Measurements from ENCODE around the gene GOLIM4. TPM values are rescaled to one million over a fixed set of nuclear protein-coding genes. Genes with fewer than 3 reads are reported as not detected.

The GOLIM4 gene
- total and polyA plus RNA-seq, 2 of the 13 experiments (the other 11 are each of a cell fraction or from before 2014, with no cell fraction given): 10.9 to 47.7 TPM

- TF ChIP-seq SRY (CRISPR knock-in tag; IDR thresholded peaks at IDR 0.05) (0 out of 2 replicates have a peak, but pooled peaks have one; percentile 10), ZNF33B (CRISPR knock-in tag; IDR thresholded peaks at IDR 0.05) (0 out of 2 replicates have a peak, but pooled peaks have one; percentile 6), MYC (CRISPR knock-in tag; IDR thresholded peaks at IDR 0.05; ENCODE audit: borderline replicate concordance) (peak; percentile 92), TEAD3 (CRISPR knock-in tag; optimal IDR thresholded peaks at IDR 0.05; ENCODE audit: borderline replicate concordance) (peak; percentile 31), SKI (IDR thresholded peaks at IDR 0.05; ENCODE audit: partially characterized antibody) (no peak), RNF2 (conservative IDR thresholded peaks at IDR 0.05; ENCODE audit: low read depth) (peak; percentile 87; the same call in 1 of the 2 replicates), EP300 (IDR thresholded peaks at IDR 0.05; ENCODE audit: low read depth in 2 of 2, low read length in 2 of 2) (0 out of 4 replicates have a peak, but pooled peaks of 1 of the 2 experiments have one; percentile 4), EP300 (CRISPR knock-in tag; IDR thresholded peaks at IDR 0.05; ENCODE audit: borderline replicate concordance) (no peak), ARNT2 (CRISPR knock-in tag; IDR thresholded peaks at IDR 0.05; ENCODE audit: low read depth) (0 out of 2 replicates have a peak, but pooled peaks have one; percentile 9), ZNF616 (CRISPR knock-in tag; IDR thresholded peaks at IDR 0.05; ENCODE audit: low read depth) (0 out of 2 replicates have a peak, but pooled peaks have one; percentile 8), ELF4 (CRISPR knock-in tag; IDR thresholded peaks at IDR 0.05; ENCODE audit: borderline replicate concordance) (0 out of 2 replicates have a peak, but pooled peaks have one; percentile 28), ZNF207 (IDR thresholded peaks at IDR 0.05; ENCODE audit: borderline replicate concordance) (no peak), AKAP8 (CRISPR knock-in tag; IDR thresholded peaks at IDR 0.05) (peak; percentile 58; the same call in 1 of the 2 replicates), JUNB (CRISPR knock-in tag; IDR thresholded peaks at IDR 0.05; ENCODE audit: borderline replicate concordance) (peak; percentile 65; the same call in 1 of the 2 replicates), MATR3 (CRISPR knock-in tag; IDR thresholded peaks at IDR 0.05) (no peak), ZNF776 (CRISPR knock-in tag; IDR thresholded peaks at IDR 0.05) (peak; percentile 70; the same call in 1 of the 2 replicates), HDAC6 (IDR thresholded peaks at IDR 0.05; ENCODE audit: low read depth, low read length) (no peak), ZNF747 (CRISPR knock-in tag; IDR thresholded peaks at IDR 0.05; ENCODE audit: borderline replicate concordance) (peak; percentile 65; the same call in 1 of the 2 replicates), KLF6 (CRISPR knock-in tag; IDR thresholded peaks at IDR 0.05) (peak; percentile 80; the same call in 1 of the 2 replicates), GTF3A (CRISPR knock-in tag; conservative IDR thresholded peaks at IDR 0.05) (no peak), MIER2 (CRISPR knock-in tag; IDR thresholded peaks at IDR 0.05) (peak; percentile 11; the same call in 1 of the 2 replicates), ASH2L (IDR thresholded peaks at IDR 0.05; ENCODE audit: insufficient read length, low read depth, low read length) (peak; percentile 28), ZNF430 (CRISPR knock-in tag; IDR thresholded peaks at IDR 0.05) (peak; percentile 71; the same call in 1 of the 2 replicates), ZFY (CRISPR knock-in tag; IDR thresholded peaks at IDR 0.05) (peak; percentile 5; the same call in 1 of the 2 replicates), AHR (CRISPR knock-in tag; IDR thresholded peaks at IDR 0.05) (no peak), TEAD2 (CRISPR knock-in tag; IDR thresholded peaks at IDR 0.05) (peak; percentile 2; the same call in 1 of the 2 replicates), ZMYM4 (CRISPR knock-in tag; IDR thresholded peaks at IDR 0.05) (peak; percentile 62), ZNF292 (CRISPR knock-in tag; IDR thresholded peaks at IDR 0.05; ENCODE audit: borderline replicate concordance, low read depth) (no peak), TAF1 (CRISPR knock-in tag; IDR thresholded peaks at IDR 0.05) (0 out of 2 replicates have a peak, but pooled peaks have one; percentile 4), HDAC2 (CRISPR knock-in tag; IDR thresholded peaks at IDR 0.05) (no peak)
- TF ChIP-seq, protein P1, sequence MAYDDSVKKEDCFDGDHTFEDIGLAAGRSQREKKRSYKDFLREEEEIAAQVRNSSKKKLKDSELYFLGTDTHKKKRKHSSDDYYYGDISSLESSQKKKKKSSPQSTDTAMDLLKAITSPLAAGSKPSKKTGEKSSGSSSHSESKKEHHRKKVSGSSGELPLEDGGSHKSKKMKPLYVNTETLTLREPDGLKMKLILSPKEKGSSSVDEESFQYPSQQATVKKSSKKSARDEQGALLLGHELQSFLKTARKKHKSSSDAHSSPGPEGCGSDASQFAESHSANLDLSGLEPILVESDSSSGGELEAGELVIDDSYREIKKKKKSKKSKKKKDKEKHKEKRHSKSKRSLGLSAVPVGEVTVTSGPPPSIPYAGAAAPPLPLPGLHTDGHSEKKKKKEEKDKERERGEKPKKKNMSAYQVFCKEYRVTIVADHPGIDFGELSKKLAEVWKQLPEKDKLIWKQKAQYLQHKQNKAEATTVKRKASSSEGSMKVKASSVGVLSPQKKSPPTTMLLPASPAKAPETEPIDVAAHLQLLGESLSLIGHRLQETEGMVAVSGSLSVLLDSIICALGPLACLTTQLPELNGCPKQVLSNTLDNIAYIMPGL (CRISPR knock-in tag; IDR thresholded peaks at IDR 0.05; ENCODE audit: borderline replicate concordance in 1 of 2, low read depth in 1 of 2): 0 out of 4 replicates have a peak, but pooled peaks of 1 of the 2 experiments have one; percentile 15
These were observed 507 bp upstream of the GOLIM4 start (continued) for GRCh38 chr3:168096210-168096652.

Measured in HepG2 (cell line).